NT2/D1 (cell line): ENCODE results near the gene TMEM132A.

Experiments
- SUZ12 ChIP-seq: IDR thresholded peaks from 2 replicates; pipeline ENCODE4 v1.6.1; 2011; ENCODE audit not compliant: insufficient read length, insufficient read depth; ENCODE audit errors: extremely low read depth
- YY1 ChIP-seq: IDR thresholded peaks from 2 replicates; pipeline ENCODE4 v1.6.1; 2011; ENCODE audit not compliant: insufficient read length, insufficient read depth
- ZNF274 ChIP-seq: IDR thresholded peaks from 2 replicates; pipeline ENCODE4 v1.6.1; 2011; ENCODE audit warnings: mild to moderate bottlenecking, low read depth, low read length

DNA sequence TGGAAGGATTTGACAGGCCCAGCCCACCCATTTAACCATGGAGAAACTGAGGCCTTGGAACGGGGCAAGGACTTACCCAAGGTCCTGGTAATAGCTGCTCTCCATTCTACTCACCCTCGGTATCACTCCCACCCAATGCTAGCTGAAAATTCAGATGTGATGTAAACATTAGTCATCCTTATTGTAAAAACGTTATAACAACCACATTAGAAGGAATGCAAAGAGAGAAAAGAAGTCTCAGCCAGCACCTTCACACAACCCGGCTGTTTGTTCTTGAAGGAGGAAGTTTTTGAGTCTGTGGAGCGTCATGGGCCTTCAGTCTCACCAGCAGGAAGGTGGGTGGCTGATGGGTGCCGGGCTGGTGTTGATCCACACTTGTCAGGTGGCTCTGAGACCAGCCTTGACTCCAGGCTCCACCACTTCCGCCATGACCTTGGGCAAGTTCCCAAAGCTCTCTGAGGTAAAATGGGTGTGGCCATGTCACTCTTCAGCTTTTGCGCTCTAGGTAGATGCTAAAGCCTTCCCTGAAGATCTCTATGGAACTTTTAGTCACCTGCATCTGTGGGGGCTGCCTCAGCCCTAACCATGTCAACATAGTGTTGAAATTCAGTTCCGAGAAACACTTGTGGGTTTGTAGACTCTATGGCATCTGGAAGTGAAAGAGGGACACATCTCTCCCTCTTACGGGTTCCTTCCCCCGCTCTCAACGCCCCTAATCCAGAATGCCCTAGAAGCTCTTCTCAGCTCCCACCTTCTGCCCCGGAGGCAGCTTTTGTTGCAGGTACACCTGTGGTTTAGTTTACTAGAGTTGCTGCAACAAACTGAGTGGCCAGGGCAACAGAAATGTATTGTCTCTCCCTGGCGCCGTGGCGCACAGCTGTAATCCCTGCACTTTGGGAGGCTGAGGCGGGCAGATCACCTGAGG lies 62.0 kb downstream of the TMEM132A start:
- TF ChIP-seq ZNF274: no peak
- TF ChIP-seq SUZ12: no peak
- no peak for TF ChIP-seq YY1
